HG02970 (cell line): Measurements from ENCODE around the gene DIS3L2.
"Not testable (repeated sequence)": the region's sequence is repeated elsewhere in the genome, so short reads cannot be mapped to it uniquely, and the experiment has no call there.

ENCODE experiments used
- ATAC-seq: cut with Tn5 transposase; IDR thresholded peaks from one replicate; pipeline ENCODE4 v1.9.1; 2021; ENCODE audit warnings: mild to moderate bottlenecking, moderate library complexity, moderate number of reproducible peaks; ENCODE audit not compliant: unreplicated experiment, low FRiP score

DIS3L2 gene

DNA sequence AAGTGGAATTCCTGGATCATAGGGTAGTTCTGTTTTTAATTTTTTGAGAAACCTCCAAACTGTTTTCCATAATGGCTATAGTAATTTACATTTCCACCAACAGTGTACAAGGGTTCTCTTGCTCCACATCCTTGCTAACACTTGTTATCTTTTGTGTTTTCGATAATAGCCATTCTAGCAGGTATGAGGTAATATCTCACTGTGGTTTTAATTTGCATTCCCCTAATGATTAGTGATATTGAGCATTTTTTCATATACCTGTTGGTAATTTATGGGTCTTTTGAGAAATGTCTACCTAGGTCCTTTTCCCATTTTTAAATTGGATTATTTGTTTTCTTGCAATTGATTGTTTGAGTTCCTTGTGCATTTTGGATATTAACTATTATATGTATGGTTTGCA, 39.6 kb downstream of the DIS3L2 start:
- no peak for ATAC-seq

DNA sequence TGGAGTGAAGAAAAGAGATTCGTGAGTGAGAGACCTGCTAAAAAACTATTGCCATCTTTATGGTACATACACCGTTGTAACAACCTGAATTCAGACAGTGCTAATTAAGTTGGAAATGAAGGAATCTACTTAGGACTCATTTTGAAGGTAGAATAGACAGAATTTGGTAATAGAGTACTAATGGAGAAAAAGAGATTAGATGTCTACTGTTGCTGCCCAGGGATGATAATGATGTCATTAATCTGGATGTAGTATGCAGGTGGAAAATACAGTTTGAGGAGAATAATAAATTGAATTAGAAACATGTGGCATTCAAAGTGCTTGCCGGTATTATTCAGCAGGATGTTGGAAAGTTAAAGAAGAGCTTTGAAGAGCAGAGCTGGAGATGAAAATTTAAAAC, 44.7 kb downstream of the DIS3L2 start:
- no peak for ATAC-seq

DNA sequence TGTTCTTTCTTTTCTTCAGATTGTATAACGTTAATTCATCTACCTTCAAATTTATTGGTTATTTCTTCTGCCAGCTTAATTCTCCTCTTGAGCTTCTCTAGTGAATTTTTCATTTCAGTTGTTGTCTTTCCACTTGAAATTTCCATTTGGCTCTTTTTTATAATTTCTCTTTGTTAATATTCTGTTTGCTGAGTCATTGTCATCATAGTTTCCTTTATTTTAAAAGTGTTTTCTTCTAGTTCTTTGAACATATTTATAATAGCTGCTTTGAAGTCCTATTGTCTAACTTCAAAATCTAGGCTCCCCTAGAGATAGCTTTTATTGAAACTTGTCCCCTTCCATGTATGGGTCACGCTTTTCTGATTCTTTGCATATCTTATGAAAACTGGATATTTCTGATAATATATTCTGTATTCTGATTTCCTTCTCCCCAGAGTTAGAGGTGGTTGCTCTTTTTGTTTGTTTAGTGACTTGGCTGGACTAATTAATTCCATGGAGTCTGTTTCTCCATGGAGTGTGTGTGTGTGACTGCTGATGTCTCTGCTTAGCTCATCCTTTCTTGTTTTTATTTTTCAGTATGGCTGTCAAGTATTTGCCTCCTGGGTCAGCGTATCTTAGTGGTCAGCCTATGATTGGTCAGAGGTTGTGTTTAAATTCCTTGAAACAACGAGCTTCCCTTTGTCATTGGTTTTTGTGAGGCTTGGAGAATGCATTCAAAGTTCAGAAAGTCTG, 47.6 kb downstream of the DIS3L2 start:
- ATAC-seq = no peak

DNA sequence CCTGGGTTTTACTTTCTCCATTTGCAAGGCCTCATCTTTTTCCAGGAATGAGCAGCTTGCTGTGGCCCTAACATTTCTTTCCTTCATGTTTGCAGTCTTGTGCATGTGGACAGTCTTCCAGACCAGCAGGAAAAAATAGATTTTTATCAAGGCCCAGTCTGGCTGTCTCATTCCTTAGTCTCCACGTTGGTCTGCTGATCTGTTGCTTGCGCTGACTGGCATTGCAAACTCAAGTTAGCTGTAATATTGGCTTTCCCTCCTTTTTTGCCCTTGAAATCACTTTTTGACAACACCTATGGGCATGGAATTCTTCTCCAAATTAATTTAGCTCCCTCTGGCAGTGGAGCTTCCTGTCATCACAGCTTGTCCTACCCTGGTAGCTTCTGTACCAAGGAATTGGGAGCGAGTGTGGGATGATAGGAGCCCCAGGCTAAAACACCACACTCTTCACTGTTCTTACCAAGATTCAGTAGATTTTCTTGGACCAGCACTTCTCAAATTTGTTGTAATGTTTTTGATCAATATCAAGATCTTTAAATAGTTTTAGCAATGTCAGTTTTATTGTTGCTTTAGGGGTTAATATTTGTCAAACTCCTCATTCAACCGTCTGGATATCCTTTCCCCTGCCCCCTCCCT, 48.2 kb downstream of the DIS3L2 start:
- ATAC-seq = no peak

DNA sequence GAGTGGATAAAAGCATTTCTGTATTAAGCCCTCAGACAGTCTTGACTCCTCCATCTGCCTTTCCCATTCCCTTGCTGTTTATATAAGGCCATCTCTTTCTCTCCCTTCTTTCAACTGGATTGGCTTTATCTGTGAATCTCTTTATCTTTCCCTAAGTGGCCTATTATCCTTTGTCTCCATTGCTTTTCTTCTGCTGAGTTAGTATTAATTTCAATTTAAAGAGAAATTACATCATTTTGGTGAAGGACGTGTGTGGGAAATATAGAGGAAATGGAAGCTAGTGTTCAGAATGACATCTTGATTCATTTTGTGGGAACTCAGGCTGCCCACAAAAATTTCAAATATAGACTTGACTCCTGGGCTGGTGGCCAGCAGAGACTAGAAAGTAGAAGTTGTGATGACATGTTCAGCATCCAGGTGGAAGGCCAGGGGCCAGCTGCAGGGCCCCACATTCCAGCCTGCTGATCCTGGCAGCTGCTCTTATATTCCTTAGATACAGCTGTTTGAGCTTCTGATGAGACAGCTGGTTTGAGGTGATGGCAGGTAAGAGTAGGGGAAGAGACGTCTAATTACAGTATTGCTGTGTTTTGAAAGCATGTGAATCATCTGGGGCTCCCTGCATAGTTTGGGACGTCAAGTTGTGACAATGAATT, 52.3 kb downstream of the DIS3L2 start:
- no peak for ATAC-seq

DNA sequence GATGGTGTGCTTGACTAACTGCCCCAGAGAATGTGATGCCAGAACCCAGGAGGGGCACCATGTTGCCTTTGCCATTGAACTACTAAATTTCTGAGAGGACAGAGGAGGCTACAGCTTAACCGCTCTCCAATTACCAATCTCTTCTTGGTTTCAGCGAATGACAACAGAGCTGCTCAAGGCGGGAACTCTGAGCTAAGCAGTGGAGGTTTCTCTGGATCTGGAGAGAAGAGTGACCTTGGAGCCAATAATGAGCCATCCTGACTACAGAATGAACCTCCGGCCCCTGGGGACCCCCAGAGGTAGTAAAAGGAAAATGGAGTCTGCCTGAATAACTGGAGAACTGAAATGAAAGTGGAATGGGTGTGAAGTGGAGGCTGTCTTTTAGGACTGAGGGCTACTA, 53.2 kb downstream of the DIS3L2 start:
- ATAC-seq = no peak

DNA sequence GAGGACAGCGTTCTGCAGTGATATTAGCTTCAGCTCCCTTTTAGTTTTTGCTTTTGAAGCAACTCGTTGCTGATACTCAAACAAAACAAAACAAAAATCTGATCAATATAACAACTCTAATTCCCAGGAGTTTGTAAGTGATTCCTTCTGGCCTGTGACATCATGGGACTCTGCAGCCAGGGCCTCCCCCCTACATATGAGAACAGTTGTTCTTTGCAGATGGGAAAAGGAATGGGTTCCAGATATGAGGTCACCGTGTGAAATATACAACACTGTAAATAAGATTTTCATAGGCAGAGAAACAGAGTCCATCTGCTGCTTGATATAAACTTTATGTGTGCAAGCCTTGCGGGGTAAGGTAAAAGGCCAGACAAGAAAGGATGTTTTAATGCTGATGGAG, 56.7 kb downstream of the DIS3L2 start:
- ATAC-seq = no peak

DNA sequence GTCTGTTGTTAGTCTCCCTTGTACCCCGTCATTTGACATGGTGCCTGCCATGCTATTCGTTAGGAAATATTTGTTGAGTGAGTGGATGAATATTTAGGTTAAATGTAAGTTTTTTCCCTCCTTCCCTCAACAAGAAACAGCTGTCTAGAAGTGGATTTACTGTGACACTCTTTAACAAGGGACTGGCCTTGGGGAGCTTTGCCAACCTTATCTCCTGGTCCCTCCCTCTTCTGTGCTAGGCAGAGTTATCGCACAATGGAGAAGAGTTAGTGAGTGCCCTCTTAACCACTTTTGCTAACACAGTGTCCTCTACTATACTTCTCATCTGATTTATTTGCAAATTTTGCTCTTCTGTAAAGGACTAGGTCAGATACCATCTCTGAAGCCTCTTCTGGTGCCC, 61.2 kb downstream of the DIS3L2 start:
- no peak for ATAC-seq

DNA sequence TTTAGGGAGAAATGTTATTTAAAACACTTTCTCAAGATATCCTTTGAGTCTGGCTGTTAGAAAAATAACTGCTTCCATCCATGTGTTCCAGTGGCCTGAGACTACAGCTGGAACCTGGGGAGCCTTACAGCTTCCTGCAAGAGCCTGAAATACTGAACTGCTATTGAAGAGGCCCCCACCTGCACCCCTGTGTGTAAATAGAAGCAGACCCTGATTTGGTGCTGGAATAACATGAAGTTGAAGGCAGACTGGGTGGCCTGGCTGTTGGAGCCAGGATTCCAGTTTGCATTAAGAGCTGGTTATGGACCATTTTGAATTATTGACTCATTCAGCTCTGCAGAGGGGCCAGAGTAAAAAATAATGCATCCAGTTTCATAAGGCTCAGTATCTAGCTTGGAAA, 61.9 kb downstream of the DIS3L2 start:
- no peak for ATAC-seq

DNA sequence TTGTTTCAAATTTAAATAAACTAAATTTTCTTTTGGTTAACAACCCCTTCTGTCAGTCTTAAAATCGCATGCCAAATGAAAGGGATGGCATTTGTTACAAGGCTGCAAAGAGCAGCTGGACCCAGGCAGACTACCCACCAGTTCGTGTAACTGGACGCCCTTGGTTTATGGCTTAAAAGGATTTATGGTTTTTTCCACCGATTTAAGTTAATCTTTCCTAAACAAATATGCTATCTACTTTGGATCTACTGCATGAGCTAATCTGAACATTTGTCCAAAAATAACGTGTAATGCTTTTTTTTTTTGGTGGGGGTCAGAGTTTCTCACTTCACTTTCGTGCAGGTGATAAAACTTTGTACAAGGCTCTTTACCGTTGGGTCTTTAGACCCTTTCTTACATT, 62.9 kb downstream of the DIS3L2 start:
- ATAC-seq = no peak

DNA sequence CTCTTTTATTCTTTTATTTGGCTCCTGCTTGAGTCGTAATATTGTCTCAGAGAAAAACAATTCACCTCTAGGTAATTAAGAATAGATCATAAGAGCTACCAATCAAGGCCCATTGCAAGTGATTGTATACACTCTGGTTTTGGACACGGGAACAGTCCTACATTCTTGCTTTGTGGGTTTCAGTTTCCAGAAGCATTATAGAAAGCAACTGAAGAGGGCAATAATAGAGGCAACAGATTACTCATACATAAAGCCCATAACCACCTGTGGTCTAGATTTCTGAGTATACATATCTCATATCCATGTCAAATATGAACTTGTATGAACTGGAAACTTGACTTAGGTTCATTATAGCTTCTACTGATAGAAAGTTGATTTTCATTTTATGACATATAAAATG, 65.4 kb downstream of the DIS3L2 start:
- ATAC-seq = peak; percentile 89

DNA sequence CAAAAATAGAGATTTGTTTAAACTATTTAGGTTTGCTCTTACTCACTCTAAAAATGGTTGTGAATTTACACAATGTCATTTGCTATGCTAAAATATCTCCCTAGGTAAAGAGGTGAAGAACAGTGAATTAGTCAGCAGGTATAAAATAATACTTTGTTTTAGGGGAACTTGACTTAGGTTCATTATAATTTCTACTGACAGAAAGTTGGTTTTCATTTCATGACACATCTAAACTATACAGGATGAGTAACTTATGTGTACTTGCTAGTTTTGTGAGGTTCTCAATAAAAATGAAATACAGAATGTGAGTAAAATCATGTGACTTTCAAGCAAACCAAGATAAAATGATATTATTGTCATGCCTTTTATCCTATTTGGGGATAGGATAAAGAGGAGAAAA, 66.0 kb downstream of the DIS3L2 start:
- no peak for ATAC-seq

DNA sequence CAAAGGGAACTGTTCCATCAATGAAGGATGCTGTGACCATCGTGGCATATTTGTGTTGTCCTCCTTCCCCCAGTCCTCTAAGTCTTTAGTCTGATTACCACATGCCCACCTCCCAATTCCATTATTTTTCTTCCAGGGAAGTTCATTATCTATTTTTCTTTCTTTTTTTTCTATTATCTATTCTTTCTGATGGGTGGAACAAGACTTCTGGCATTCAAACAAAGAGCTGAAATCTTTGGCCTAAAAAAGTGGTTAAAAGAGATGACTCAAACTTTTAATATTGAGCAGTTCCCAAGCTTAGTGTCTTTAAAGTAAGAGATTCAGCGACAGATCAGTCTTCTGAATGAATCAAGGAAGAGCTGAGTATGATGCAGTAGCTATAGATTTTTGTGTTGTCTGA, 66.6 kb downstream of the DIS3L2 start:
- ATAC-seq = no peak

DNA sequence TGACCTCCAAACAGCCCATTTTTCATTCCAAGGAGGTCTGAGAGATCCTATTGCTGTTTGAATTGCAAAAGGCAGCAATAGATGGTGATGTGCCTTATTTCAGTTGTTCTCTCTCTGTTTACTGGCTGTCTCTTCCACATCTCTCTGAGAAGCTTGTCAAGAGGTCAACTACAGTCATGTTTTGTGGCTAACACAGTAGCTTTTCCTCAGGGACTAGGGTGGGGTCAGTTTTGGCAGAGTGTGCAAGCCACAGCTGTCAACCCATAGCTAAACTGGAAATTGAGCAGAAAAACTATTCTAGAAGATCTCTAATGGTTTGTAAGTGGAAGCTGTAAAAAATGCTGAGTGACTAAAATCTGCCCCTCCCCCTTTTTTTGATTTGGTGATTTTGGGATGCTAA, 67.1 kb downstream of the DIS3L2 start:
- ATAC-seq = no peak

DNA sequence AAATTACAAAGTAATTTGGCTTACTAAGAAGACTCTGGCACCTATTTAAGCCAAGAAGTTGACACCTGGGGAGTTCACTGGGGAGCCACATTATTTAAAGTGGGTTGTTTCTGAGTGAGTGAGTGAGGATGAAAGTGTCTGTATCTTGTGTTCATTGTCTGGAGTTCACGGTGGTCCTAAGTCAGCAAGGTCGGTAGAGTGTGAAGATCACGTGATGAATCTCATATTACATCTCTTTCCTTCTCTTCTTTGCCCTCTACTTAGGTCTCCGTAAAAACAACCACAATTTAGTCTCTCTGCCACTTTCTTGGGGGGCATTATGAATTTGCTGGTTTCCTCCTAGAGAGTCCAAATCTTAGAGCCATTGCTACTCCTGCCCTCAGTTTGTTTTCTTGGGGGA, 67.8 kb downstream of the DIS3L2 start:
- no peak for ATAC-seq

DNA sequence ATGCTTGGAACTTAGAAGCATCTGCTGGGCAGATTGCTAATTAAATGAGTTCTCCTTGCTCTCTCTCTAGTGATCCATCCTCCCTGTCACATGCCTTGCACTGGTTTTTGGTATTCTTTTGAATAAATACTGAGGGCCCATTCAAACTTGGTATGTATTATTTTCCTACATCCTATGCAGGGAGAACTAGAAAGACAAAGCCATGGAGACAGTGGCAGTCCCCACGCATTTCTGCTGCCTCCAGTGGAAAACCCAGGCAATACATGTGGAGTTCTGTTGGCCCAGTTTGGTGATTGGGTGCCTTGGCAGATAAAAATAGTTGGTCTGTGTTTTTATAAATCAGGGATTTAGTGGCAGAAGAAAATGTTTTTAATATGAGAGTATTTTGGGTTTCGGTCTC, 68.7 kb downstream of the DIS3L2 start:
- no peak for ATAC-seq

DNA sequence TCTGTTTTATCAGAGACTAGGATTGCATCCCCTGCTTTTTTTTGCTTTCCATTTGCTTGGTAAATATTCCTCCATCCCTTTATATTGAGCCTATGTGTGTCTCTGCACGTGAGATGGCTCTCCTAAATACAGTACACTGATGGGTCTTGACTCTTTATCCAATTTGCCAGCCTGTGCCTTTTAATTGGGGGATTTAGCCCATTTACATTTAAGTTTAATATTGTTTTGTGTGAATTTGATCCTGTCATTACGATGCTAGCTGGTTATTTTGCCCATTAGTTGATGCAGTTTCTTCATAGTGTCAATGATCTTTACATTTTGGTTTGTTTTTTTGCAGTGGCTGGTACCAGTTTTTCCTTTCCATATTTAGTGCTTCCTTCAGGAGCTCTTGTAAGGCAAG, 73.8 kb downstream of the DIS3L2 start:
- ATAC-seq = not testable (repeated sequence)

DNA sequence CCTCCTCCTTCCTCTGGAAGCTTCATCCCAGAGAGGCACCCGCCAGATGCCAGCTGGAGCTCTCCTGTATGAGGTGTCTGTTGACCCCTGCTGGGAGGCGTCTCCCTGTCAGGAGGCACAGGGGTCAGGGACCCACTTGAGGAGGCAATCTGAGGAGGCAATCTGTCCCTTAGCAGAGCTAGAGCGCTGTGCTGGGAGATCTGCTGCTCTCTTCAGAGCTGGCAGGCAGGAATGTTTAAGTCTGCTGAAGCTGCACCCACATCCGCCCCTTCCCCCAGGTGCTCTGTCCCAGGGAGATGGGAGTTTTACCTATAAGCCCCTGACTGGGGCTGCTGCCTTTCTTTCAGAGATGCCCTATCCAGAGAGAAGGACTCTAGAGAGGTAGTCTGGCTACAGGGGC, 75.4 kb downstream of the DIS3L2 start:
- ATAC-seq = not testable (repeated sequence)

DNA sequence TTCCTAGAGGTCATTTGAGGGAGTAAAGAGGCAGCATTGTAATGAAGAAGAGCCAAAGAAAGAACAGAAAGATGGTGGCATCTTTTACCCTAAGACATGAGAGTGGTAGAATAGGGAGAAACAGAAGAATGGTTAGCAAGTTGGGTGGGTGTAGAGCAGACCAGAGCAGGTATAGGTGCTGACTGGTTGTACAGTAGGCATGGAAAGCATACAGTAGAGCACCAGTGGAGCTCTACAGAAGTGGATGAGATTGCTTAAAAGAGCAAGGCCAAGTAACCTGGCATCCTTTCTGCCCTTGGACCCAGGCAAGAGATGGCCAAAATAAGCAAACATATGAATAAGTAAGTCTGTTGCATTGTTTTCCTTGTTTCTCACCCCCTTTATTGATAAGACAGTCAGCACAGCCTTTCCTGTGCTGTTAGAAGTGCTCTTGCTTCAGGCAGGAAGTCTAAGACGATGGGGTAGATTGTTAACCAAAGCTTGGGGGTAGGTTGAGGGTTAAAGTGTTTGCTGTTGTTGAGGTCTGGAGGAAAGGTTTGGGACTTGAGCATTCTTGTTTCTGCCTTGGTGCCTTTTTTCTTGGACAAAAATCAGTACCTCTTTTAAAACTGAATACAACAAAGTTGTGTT, 76.9 kb downstream of the DIS3L2 start:
- no peak for ATAC-seq

DNA sequence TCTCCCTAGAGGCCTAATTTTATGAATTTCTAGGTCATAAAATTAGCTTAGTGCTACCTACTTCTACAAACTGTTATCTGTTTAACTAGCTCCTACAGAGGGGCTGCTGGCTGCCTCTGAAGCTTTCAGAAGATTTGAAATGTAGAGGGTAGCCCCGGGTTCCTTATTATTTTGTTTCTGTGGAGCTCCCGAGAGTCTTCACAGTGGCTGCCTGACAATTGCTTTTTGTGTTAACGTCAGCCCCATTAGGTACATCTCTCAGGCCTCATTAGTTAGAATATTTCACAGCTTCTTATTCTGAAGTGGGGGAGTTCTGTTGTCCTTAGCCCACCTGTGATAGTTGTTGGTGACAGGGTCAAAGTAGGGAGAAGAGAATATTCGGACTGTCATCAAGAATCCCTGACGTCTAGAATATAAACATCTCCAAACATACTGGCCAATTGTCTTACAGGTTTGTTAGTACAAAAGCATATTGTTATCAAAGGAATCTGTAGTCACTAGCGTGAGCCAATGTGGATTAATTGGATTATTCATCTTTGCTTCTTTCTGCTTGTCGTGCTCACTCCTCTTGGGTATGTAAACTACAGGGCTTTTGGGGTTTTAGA, 77.5 kb downstream of the DIS3L2 start:
- no peak for ATAC-seq

DNA sequence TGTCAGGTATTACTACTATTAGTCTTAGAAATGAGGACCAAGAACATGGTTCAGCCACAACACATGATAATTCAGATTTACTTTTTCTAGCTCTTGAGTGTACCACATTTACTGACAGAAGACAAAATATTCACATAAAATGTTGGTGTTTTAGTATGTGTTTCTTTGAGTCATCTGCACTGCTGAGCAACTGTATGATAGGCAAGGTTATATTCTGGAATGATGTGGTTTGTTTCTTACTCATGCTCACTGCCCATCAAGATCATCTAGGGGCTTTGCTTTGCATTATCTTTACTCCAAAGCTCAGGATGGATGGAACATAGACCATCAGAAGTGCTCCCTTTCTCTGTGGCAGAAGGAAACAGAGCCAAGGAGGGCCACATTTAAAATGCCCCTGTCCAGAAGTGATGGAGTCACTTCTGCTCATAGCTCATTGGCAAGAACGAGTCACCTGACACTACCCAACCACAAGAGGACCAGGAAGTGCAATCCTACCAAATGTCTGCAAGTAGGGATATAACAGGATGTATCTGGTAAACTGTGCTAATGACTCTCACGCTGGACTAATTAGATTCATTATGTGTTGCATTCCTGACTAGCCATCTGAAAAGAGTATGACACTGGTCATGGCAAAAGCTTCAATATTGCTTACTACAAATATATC, 81.5 kb downstream of the DIS3L2 start:
- no peak for ATAC-seq
